Embryonic facial prominence (tissue), 1 donor: ENCODE results near the gene ZNF625.
"Not testable (repeated sequence)": the region's sequence is repeated elsewhere in the genome, so short reads cannot be mapped to it uniquely, and the experiment has no call there.

Experiments
- DNase-seq: peaks from one replicate; pipeline ENCODE4 v3.0.0-alpha.2; 2016; ENCODE audit errors: extremely low spot score

Gene ZNF625

GRCh38 chr19:12137221-12137940 is 19.2 kb downstream of the ZNF625 start:
- no peak for DNase-seq

- DNase-seq: no peak
Measured at GRCh38 chr19:12133069-12133468, 23.5 kb downstream of the ZNF625 start.

GRCh38 chr19:12126707-12127106 is 29.8 kb downstream of the ZNF625 start:
- no peak for DNase-seq

- DNase-seq: no peak
Measured at GRCh38 chr19:12117201-12117970, 39.1 kb downstream of the ZNF625 start.

GRCh38 chr19:12113121-12113520 is 43.4 kb downstream of the ZNF625 start:
- DNase-seq: no peak

- DNase-seq: no peak
Measured at GRCh38 chr19:12112701-12113100, 43.8 kb downstream of the ZNF625 start.

GRCh38 chr19:12111943-12112637 is 44.4 kb downstream of the ZNF625 start:
- no peak for DNase-seq

GRCh38 chr19:12111176-12111575 is 45.4 kb downstream of the ZNF625 start:
- no peak for DNase-seq

GRCh38 chr19:12103909-12104308 is 52.6 kb downstream of the ZNF625 start:
- not testable (repeated sequence) for DNase-seq

- DNase-seq: no peak
Measured at GRCh38 chr19:12098040-12098439, 58.5 kb downstream of the ZNF625 start.

GRCh38 chr19:12095111-12095790 is 61.3 kb downstream of the ZNF625 start:
- DNase-seq: no peak
